ENCODE results near the gene CHRNB4.
"Not testable (repeated sequence)": the region's sequence is repeated elsewhere in the genome, so short reads cannot be mapped to it uniquely, and the experiment has no call there.

The CHRNB4 gene

GRCh38 chr15:78620021-78620526, 20.9 kb downstream of the CHRNB4 start:
- no peak overlapping the region for H3K27ac ChIP-seq
- H3K4me3 ChIP-seq = peak overlapping the region in 6 of 7 experiments; percentile 9 to 43 (median 24)

GRCh38 chr15:78619022-78619950, 21.7 kb downstream of the CHRNB4 start:
- Histone ChIP-seq H3K27ac (no peak overlapping the region), H3K4me3 (no peak overlapping the region)

- Histone ChIP-seq H3K27ac (no peak overlapping the region), H3K4me3 (no peak overlapping the region)
These were observed 22.5 kb downstream of the CHRNB4 start for GRCh38 chr15:78618490-78618934.

- no peak overlapping the region for H3K4me3 ChIP-seq
- no peak overlapping the region for H3K27ac ChIP-seq
These were observed 22.9 kb downstream of the CHRNB4 start for GRCh38 chr15:78618064-78618463.

- Histone ChIP-seq H3K4me3 (no peak overlapping the region), H3K27ac (no peak overlapping the region)
These were observed 23.5 kb downstream of the CHRNB4 start for GRCh38 chr15:78617516-78617915.

GRCh38 chr15:78617076-78617475, 23.9 kb downstream of the CHRNB4 start:
- Histone ChIP-seq H3K27ac (no peak overlapping the region), H3K4me3 (no peak overlapping the region)

- H3K4me3 ChIP-seq = no peak overlapping the region
- H3K27ac ChIP-seq = no peak overlapping the region
These were observed 24.5 kb downstream of the CHRNB4 start for GRCh38 chr15:78616506-78616905.

GRCh38 chr15:78615151-78615589, 25.8 kb downstream of the CHRNB4 start:
- no peak overlapping the region for H3K4me3 ChIP-seq
- no peak overlapping the region for H3K27ac ChIP-seq

- H3K4me3 ChIP-seq = no peak overlapping the region
- H3K27ac ChIP-seq = no peak overlapping the region
These were observed 27.0 kb downstream of the CHRNB4 start for GRCh38 chr15:78614021-78614420.

- not testable (repeated sequence) for H3K27ac ChIP-seq, H3K4me3 ChIP-seq
These were observed 31.5 kb downstream of the CHRNB4 start for GRCh38 chr15:78609551-78609950.

GRCh38 chr15:78605680-78606079, 35.3 kb downstream of the CHRNB4 start:
- H3K4me3 ChIP-seq = no peak overlapping the region
- no peak overlapping the region for H3K27ac ChIP-seq

- no peak overlapping the region for H3K27ac ChIP-seq
- H3K4me3 ChIP-seq = no peak overlapping the region
These were observed 35.8 kb downstream of the CHRNB4 start for GRCh38 chr15:78605201-78605600.

- H3K4me3 ChIP-seq = no peak overlapping the region
- no peak overlapping the region for H3K27ac ChIP-seq
These were observed 36.6 kb downstream of the CHRNB4 start for GRCh38 chr15:78604420-78604819.

GRCh38 chr15:78603467-78603866, 37.5 kb downstream of the CHRNB4 start:
- Histone ChIP-seq H3K4me3 (no peak overlapping the region), H3K27ac (no peak overlapping the region)

- H3K4me3 ChIP-seq = no peak overlapping the region
- H3K27ac ChIP-seq = no peak overlapping the region
These were observed 41.8 kb downstream of the CHRNB4 start for GRCh38 chr15:78599189-78599588.

GRCh38 chr15:78598348-78598747, 42.7 kb downstream of the CHRNB4 start:
- Histone ChIP-seq H3K4me3 (no peak overlapping the region), H3K27ac (no peak overlapping the region)

GRCh38 chr15:78597583-78597982, 43.4 kb downstream of the CHRNB4 start:
- H3K27ac ChIP-seq = no peak overlapping the region
- no peak overlapping the region for H3K4me3 ChIP-seq

GRCh38 chr15:78574944-78575343, 66.1 kb downstream of the CHRNB4 start:
- H3K27ac ChIP-seq = no peak overlapping the region
- no peak overlapping the region for H3K4me3 ChIP-seq
